Measurements from ENCODE around the gene ITPK1.

ITPK1 gene

GRCh38 chr14:92931681-92932447 lies 183.9 kb downstream of the ITPK1 start:
- no peak for DNase-seq

GRCh38 chr14:92930737-92931602 lies 184.8 kb downstream of the ITPK1 start:
- DNase-seq: no peak

GRCh38 chr14:92929689-92930608 lies 185.8 kb downstream of the ITPK1 start:
- DNase-seq: no peak

GRCh38 chr14:92928961-92929688 lies 186.6 kb downstream of the ITPK1 start:
- DNase-seq: no peak

- no peak for DNase-seq
These were observed 187.5 kb downstream of the ITPK1 start for GRCh38 chr14:92928258-92928629.

- no peak for DNase-seq
These were observed 188.1 kb downstream of the ITPK1 start for GRCh38 chr14:92927349-92928257.

GRCh38 chr14:92926931-92927330 lies 188.8 kb downstream of the ITPK1 start:
- DNase-seq: no peak

- DNase-seq: no peak
These were observed 189.4 kb downstream of the ITPK1 start for GRCh38 chr14:92926180-92926845.

GRCh38 chr14:92925446-92925845 lies 190.3 kb downstream of the ITPK1 start:
- DNase-seq: no peak

GRCh38 chr14:92924247-92924646 lies 191.5 kb downstream of the ITPK1 start:
- no peak for DNase-seq

GRCh38 chr14:92923744-92924103 lies 192.0 kb downstream of the ITPK1 start:
- no peak for DNase-seq

GRCh38 chr14:92922883-92923743 lies 192.6 kb downstream of the ITPK1 start, which contains the start of gene CHGA:
TSS of gene CHGA (plus strand) at chr14:92923150. CDS start at chr14:92923360, 210 bp downstream.
- DNase-seq: peak; percentile 29

- DNase-seq: no peak
These were observed 193.5 kb downstream of the ITPK1 start for GRCh38 chr14:92922155-92922735.

GRCh38 chr14:92920001-92920400 lies 195.7 kb downstream of the ITPK1 start:
- no peak for DNase-seq

- no peak for DNase-seq
These were observed 197.8 kb downstream of the ITPK1 start for GRCh38 chr14:92917956-92918355.

GRCh38 chr14:92917041-92917940 lies 198.4 kb downstream of the ITPK1 start:
- DNase-seq: no peak

- no peak for DNase-seq
These were observed 199.5 kb downstream of the ITPK1 start for GRCh38 chr14:92916201-92916600.

- DNase-seq: no peak
These were observed 201.6 kb downstream of the ITPK1 start for GRCh38 chr14:92914087-92914656.

Measured in effector CD8-positive, alpha-beta T cell (primary cell).